Measurements from ENCODE around the gene MS4A7. TPM values are rescaled to one million over a fixed set of nuclear protein-coding genes. Genes with fewer than 3 reads are reported as not detected.
"Not testable (repeated sequence)": the region's sequence is repeated elsewhere in the genome, so short reads cannot be mapped to it uniquely, and the experiment has no call there.

The MS4A7 gene
- total RNA-seq, 2 donors from 2014 or later = 3.3 to 12.6 TPM

GRCh38 chr11:60363542-60364470 is 14.5 kb upstream of the MS4A7 start:
- intact Hi-C loops (cut with DNase I) = loop anchor here (2.0 to 5.0 kb wide), 2 partner anchors 123 to 255 kb away; no protein-coding TSS in a partner anchor
- TF ChIP-seq CTCF (IDR thresholded peaks at IDR 0.05) = peak; percentile 79
- no peak overlapping the region for H3K4me3 ChIP-seq
- no peaks in the 10 kb centered on the region for H3K27me3 ChIP-seq
- no peak overlapping the region for H3K9ac ChIP-seq (ENCODE audit: low read depth in 2 of 2, low read length in 2 of 2)
- peak; percentile 74 for DNase-seq
- H3K27ac ChIP-seq = peak overlapping the region; percentile 16
- no peaks in the 10 kb centered on the region for H3K4me1 ChIP-seq
- H3K36me3 ChIP-seq = no peaks in the 10 kb centered on the region
- no peaks in the 10 kb centered on the region for H3K9me3 ChIP-seq

GRCh38 chr11:60366262-60366904 is 11.9 kb upstream of the MS4A7 start:
- H3K27ac ChIP-seq; intact Hi-C loops (cut with DNase I); H3K4me1 ChIP-seq; H3K9ac ChIP-seq (ENCODE audit: low read depth in 2 of 2, low read length in 2 of 2); H3K9me3 ChIP-seq; DNase-seq; H3K27me3 ChIP-seq; H3K36me3 ChIP-seq; H3K4me3 ChIP-seq: not testable (repeated sequence)

- Histone ChIP-seq H3K4me1 (no peaks in the 10 kb centered on the region), H3K9ac (ENCODE audit: low read depth in 2 of 2, low read length in 2 of 2) (no peak overlapping the region), H3K27ac (no peak overlapping the region), H3K9me3 (no peaks in the 10 kb centered on the region), H3K27me3 (no peaks in the 10 kb centered on the region), H3K4me3 (no peak overlapping the region), H3K36me3 (no peaks in the 10 kb centered on the region)
- no peak for DNase-seq
- TF ChIP-seq CTCF (IDR thresholded peaks at IDR 0.05) = no peak
- intact Hi-C loops (cut with DNase I) = no loop called here
Observed at GRCh38 chr11:60367009-60367408, 11.3 kb upstream of the MS4A7 start.

- Histone ChIP-seq H3K9me3 (no peaks in the 10 kb centered on the region), H3K27ac (no peak overlapping the region), H3K4me3 (no peak overlapping the region), H3K27me3 (no peaks in the 10 kb centered on the region), H3K9ac (ENCODE audit: low read depth in 2 of 2, low read length in 2 of 2) (no peak overlapping the region), H3K36me3 (no peaks in the 10 kb centered on the region), H3K4me1 (no peaks in the 10 kb centered on the region)
- intact Hi-C loops (cut with DNase I) = loop anchor here (2.0 kb wide), 1 partner anchor 249 kb away; no protein-coding TSS in a partner anchor
- no peak for TF ChIP-seq CTCF (IDR thresholded peaks at IDR 0.05)
- DNase-seq = no peak
Observed at GRCh38 chr11:60367896-60368295, 10.4 kb upstream of the MS4A7 start.

DNA sequence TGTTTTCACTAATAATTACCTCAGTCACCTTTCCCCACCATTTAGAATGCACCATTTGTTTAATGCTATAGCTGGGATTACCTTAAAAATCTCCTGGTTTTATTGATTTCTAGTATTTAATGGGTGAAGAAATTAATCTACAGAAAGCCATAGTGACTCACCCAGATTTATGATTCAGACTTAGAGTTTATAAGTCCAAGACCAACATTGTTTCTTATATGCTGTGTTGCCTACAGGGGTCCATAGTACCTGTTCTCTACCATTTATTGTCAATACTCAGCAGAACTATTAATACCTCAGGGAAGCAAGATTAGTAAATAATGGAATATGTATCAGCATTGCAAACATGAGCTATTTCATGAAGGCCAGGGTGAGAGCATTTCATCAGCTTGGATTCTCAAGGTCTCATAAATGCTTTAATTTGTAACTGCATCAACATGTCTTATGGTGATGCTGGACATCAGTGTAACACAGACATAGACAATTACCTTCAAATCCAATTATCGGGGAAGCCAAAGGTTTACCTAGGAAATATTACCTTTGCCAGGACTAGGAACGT is 8.0 kb upstream of the MS4A7 start:
- Histone ChIP-seq H3K9ac (ENCODE audit: low read depth in 2 of 2, low read length in 2 of 2) (no peak overlapping the region), H3K36me3 (no peaks in the 10 kb centered on the region), H3K4me1 (no peaks in the 10 kb centered on the region), H3K4me3 (no peak overlapping the region), H3K27ac (peak overlapping the region; percentile 9), H3K27me3 (no peaks in the 10 kb centered on the region), H3K9me3 (no peaks in the 10 kb centered on the region)
- DNase-seq = no peak
- TF ChIP-seq CTCF (IDR thresholded peaks at IDR 0.05) = no peak
- intact Hi-C loops (cut with DNase I) = no loop called here
